AG08396 (cell line): ENCODE data around the gene SLC22A17.

Source experiments
- DNase-seq: peaks from one replicate; pipeline ENCODE4 v3.0.0; 2012; ENCODE audit warnings: low spot score, mixed read lengths

The SLC22A17 gene

DNA sequence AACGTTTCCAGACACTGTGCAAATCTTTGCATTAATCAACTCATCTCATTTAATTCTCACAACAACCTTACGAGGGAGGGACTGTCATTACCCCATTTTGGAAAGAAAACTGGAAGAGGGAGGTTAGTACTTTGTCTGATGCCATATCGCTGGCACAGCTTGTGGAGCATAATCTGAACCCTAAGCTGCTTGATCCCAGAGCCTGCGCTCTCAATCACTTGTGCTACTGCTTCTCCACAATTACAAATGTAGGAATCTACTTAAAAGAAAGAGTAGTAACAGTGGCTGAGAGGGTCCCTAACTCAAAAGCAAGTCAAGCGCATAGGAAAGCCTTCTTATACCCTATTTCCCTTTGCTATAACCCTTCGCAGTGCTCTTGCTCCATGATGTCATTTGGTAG lies 9.1 kb upstream of the SLC22A17 start:
- no peak for DNase-seq

DNA sequence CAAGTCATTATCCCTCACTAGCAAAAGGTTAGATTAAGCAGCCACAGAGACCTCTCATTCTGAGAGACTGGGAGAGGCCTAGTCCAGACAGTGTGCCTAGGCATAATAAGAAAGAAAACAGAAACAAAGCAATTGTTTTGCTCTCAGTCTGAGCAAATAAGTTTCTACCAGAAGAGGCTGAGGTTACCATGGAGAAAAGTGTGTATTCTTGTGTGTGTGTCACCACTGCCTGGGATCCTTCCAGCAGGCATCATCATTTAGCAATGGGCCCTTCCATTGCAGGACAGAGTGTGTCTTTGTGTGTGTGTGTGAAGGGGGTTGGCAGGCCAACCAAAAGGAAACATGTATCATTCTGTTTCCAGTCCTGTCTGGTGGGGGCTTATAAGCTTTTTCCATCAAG lies 8.6 kb upstream of the SLC22A17 start:
- peak; percentile 85 for DNase-seq

DNA sequence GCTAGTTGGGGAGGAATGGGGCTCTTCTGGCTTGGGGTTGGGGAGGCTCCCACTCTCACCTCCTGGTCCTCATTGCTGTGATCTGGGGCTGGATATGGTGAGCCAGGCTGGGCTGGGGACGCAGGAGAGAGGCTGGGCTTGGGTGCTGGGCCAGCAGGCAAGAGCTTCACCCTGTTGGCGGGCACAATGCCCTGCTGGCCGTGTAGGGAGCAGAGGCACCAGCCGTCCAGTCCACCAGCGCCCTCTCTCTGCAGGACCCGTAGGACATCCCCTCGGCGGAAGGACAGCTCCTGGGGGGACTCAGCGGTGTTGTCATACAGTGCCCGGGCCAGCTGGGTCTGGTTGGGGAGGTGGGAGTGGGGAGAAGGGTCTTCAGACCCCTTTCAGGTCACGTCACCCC lies 7.8 kb upstream of the SLC22A17 start:
- no peak for DNase-seq

DNA sequence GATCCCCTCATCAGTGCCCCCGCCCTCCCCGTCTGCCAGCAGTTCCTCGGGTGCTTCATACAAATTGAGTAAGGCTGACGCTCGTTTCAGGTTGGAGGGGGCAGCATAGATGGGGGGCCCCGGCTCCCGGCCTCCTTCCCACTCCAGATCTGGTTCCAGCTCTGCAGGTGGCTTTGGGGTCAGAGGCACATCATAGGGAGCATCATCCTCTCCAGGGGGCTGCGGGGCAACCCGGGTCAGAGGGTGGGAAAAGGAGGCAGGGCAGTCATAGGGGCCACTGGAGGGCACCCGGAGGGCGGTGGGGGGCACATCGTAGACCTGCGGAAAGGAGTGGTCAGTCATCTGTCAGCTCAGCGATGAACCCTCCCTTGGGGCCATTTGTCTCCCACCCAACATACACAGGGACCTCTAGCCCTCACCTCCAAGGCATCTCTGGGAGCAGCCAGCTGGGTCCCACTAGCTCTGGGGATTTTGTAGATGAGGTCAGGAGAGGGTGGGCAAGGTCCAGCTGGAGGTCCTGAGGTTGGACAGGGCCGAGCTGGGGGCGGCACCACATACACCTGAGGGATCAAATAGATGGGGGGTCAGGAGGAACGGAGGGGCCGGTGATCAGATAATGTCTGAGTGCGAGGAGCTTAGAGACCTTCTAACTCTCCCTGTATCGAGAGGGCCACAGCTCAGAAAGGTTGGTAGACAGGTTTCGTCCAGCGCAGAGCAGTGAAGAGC lies 7.2 kb upstream of the SLC22A17 start:
- no peak for DNase-seq

DNA sequence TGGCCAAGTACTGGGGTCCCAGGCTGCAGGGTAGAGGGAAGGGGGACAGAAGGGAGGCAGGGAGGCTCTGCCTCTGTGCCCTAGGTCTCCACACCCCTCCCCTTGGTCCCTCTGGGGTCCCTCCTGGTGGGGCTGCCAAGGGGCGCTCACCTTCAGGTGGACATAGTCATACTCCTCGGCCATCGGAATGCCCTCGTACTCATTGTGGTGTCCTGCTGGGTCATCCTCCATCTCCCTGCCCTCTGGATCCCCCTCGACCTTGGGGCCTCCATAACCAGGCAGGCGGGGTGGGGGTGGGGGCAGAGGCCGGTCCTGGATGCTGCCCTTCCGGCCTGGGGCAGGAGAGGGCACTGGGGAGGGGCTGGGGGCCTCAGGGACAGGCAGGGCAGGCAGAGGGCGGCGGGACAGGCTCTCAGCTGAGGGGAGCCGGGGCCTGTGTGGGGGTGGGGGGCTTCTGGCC lies 6.5 kb upstream of the SLC22A17 start:
- DNase-seq, result no peak

DNA sequence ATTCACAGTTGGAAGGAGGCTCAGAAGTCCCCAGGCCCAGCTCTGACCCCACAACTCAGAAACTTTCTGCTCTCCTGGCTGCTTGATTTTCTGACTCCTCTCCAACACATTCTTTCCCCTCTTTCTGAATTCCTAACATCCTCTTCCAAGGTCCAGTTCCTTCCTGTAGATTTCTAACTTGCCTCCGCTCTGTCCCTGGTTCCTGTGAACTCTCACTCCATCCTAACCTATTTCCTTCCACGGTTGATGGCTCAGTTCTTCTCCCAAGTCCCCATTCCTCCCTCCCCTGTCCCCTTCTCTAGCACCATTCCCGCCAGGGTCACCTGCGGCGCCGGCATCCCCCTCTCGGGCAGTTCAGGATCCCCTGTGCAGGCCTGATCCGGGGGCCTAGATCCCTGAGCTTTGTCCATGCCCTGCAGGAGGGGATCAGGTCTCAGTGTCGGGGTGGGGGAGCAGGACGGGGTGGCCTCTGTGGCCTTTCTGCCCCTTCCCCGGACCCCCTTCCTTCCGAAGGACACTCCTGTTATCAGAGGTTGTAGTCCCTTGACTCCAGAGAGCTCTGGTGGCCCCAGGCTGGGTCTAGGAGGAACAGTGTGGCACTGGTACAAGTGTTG lies 6.0 kb upstream of the SLC22A17 start:
- DNase-seq, result no peak

DNA sequence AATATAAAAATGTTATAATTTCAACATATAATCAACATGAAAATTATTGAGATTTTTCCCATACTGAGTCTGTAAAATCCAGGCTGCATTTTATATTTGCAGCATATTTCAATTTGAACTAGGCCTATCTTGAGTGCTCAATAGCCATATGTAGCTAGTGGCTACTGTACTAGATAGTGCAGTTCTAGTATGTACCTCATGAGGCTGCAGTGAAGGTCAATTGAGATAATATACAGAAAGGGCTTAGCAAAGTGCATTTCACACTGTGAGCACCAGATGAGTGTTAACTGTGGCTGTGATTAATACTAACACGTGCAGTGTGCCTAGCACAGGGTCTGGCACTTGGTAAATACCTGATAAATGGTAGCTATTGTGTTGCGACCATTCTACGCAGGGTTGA lies 5.4 kb upstream of the SLC22A17 start:
- no peak for DNase-seq

DNA sequence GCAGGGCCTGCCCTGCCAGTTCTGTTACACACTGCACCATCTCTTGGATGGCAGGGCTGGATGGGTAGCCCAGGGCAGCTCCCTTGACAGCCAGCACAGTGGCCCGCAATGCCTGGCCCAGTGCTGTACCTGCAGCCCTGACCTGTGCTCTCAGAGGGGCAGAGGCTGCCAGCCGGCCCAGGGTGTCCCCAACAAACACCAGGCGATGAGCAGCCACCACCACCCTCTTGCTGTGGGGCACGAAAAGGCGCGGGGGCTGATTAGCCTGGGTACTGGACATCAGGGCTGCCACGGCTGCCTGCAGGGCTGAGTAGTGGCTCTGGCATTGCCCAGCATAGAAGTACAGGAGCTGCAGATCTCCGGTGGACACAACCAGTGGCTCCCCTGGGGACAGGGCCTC lies 4.6 kb upstream of the SLC22A17 start:
- no peak for DNase-seq

DNA sequence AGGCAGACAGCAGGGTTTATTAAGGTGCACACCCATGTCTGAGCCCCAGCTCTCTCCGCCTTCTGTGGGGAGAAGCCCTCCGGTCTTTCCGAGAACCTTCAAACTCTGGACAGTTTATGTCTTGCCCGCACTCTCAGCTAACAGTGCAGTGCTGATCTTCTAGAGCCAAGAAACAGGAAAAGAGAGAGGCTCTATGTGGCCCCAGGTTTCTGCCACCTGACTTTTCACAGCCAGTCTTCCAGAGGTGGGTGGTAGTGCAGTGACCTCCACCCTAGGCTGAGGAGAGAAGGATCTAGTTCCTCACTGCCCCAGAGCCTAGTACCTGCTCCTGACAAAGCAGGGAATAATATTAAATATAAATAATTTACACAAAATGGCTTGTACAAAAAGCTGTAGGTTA lies 4.0 kb upstream of the SLC22A17 start:
- DNase-seq, result no peak

DNA sequence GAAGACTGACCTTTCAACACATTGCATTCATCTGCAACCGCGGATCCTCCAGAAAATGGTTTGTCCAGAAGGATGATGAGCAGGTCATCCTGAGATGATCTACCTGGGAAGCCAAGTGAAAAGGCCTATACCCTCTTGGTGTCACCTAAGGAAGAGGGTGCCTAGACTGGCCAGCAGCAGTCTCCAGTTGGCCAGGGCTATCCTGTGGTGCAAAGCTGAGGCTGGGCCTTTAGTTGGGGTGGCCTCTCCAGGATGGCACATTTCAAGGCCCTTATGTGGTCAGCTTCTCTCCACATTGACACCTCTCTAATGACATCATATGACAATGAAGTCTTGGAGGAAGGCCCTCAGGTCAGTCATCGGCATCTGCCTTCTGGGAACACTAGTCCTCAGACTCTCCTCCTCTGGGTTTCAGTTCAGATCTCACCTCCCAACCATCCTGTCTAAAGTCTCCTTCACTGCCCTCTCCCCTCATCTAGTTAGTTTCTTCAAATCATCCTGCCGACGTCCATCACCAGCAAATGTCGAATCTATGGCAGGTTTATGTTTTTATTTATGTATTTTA lies 3.3 kb upstream of the SLC22A17 start:
- DNase-seq, result no peak

DNA sequence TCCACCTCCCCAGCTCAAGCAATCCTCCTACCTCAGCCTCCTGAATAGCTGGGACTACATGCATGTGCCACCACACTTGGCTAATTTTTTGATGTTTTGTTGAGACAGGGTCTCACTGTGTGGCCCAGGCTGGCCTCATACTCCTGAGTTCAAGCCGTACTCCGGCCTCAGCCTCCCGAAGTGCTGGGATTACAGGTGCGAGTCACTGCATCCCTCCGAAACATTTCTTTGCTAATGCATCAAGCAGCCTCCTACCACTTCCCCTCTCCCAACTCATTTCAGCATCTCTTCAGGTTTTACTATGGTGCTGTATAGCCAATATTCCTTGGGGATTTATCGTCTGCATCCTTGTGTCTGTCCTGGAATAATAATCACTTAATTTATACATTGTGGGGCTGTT lies 2.3 kb upstream of the SLC22A17 start:
- no peak for DNase-seq

DNA sequence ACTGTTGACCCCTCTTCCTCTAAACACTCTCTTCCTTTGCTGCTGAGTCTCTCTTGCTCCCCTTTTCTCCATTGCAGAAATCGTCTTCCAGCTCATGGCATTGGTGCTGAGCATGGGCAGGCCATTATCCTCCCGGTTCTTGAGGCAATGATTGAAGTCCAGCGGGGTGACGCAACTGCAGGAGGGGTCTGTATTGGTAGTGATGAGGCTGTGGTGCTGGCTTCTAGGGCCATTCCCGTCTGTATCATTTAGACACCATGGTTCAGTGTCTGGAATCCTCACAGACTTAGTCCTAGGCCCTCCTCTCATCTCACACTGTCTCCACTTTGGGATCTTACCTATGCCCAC lies 720 bp upstream of the SLC22A17 start:
- no peak for DNase-seq

DNA sequence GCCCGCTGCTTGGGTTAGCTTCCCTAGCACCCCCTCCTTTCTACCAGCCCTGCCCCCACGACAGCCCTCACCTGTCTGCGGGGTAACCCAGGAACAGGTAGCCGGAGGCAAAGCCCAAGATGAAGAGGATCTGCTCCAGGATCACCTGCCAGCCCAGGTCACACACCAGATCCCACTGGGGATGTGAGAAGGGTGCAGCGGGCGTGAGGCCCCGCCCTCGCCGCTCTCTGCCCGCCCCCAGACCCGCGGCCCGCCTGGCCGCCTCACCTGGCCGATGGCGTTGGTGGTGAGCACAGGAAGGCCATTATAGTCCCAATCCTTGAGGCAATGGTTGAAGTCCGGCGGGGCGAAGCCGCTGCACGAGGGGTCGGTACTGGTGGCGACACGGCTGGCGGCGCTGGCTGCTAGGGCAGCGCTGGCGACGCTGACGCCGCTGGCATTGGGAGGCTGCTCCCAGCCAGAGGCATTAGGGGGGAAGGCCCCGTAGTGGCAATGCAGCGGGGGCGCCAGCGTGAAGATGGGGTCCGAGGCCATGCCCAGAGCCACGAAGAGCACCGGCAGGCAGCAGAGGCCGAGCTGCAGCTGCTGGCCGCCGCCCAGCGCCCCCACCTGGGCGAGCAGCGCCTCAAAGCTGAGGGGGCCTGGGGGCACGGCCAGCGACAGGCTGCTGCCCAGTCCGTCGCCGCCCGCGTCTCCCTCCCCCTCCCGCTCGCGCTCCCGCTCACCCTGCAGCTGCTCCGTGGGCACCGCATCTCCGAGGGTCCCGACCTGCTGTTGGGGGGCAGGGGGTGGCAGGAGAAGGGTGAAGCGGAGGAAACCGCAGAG lies 794 bp downstream of the SLC22A17 start:
- peak; percentile 33 for DNase-seq

DNA sequence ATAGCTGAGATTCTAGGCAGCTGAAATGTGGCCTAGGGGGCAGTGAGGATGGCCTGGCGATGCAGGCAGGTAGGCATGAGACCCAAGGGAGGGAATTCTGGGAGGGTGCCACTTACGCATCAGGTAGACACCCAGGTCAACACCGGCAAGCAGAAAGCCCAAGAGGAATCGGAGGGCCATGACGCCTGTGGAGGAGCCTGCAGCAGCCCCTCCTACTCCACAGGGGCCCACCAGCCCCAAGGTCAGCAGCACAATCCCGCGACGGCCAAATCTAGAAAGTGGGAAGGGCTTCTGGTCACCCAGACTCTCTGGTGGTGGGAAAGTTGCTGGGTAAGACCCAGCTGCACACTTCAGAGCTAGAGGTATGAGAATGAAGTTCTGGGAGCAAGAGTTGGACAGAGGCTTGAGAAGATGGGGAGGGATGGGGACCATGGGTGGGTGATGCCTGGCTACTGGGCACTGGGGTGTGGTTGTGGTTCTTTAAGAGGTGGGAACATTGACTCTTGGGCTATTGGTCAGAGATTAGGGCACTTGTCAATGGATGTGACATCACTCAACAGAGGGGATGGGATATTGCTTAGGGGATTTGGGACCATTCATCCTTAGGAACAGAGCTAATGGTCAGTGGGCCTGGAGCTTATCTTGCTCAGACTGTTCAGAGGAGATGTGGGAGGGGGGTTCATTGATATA lies 3.4 kb downstream of the SLC22A17 start:
- peak; percentile 5 for DNase-seq

DNA sequence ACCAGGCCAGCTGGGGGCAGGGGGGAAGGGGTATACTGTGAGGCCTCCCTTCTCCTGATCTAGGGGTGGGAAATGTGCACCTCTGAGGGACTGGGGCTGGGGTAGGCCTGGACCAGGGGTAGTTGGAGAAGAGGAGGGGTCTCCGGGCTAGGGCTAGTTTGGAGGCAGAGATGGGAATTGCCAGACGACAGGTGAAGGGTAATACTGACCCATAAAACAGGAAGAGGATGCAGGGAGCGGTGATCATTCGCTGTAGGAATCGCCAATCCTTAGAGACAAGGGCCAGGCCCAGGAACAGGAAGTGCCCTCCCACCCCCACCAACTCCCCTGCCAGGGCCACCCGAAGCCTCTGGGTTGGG lies 4.4 kb downstream of the SLC22A17 start:
- peak; percentile 4 for DNase-seq

DNA sequence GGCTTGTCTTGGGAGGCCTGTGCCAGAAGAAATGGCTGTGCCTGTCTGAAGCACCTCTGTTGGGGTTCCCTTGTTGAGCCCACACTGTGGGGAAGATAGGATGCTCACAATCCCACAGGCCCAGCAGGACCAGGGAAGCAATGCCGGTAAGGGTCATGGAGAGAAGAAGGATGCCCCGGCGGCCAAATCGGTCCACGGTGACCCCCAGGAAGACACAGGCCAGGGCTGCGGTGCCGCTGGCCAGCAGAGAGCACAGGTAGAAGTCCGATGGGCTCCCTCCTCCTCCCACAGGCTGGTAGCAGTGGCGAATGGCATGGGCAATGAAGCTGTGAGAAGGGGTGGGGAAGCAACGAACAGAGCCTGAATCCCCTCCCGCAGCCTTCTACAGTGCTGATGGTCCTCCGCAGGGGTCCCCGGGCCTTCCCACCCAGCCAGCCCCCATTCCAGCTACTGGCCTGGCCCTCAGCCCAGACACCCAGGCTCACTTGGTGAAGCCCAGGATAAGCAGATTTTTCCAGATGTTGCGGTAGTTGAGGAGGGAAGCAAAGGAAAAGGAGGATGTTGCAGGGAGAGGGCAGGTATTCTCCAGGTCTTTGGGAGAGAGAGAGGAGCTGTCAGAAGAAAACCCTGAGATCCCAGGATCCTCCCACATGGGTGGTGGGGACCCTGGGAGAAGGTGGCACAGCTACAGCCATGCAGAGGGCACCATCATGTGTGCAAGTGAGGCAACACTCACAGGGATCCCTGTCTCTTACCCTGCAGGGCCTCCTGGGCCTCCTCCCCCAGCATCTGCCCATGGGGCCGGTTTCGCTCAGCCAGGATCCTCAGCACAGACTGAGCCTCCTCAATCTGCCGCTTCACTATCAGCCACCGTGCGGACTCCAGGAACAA lies 5.0 kb downstream of the SLC22A17 start:
- peak; percentile 7 for DNase-seq

DNA sequence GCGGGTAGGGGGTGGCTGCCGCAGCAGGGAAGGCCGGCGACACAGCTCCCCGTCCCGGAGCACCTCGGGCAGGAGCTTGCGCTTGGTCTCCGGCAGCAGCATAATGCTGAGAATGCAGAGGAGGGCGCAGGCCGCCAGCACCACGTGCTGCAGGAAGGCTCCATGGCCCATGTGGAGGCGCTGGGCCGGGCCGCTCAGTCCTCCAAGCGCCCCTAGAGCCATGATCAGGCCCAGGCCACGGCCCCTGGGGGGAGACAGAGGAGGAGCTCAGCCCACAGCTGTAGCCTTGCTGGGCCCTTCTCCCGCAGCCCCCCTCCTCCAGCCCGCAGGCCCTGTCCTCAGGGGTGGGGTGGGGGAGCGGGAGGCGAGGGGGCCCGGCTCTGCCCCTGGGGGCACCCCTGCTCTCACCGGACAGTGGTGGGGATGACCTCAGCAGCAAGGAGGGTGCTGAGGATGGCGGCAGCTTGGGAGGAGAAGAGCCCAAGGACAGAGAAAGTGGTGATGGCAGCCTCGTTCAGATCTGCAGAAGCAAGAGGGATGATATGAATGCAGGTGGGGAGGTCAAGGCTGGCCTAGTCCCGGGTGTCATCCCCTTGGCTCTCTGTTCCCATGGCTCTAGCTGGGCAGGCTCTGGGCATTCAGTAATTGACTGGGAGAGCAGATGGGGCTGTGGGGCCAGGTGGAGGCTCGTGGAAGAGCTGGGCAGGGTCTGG lies 5.8 kb downstream of the SLC22A17 start:
- DNase-seq, result peak; percentile 3

DNA sequence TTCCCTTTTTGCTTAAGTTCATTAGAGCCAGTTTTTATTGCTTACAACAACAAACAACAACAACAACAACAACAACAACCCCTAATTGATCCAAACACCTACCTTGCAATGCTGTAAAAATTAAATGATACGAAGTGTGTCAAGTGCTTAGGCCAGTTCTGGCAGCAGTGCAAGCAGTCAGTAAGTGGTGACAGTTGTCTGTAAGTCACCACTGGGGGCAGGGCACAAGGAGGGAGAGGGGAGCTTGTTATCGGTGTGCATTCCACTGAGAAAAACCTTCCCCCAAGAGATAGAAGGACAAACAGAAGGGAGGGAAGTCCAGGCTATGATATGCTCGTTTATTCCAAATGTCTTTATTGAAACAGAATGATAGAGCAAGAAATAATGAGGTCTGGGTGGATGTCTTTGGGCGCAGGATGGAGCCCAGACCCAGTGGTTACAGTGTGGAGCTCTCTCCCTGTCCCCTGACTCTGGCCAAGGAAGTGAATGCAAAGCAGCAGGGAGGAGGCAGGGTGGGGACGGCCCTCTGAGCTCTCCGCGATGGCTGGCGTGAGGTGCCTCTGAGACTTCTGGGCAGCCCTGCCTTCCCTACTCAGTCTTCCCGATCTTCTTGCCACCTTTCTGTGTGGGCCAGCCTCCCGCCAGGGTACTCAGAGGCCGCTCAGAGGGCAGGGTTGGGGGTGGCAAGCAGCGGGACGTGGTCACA lies 6.5 kb downstream of the SLC22A17 start:
- peak; percentile 5 for DNase-seq

DNA sequence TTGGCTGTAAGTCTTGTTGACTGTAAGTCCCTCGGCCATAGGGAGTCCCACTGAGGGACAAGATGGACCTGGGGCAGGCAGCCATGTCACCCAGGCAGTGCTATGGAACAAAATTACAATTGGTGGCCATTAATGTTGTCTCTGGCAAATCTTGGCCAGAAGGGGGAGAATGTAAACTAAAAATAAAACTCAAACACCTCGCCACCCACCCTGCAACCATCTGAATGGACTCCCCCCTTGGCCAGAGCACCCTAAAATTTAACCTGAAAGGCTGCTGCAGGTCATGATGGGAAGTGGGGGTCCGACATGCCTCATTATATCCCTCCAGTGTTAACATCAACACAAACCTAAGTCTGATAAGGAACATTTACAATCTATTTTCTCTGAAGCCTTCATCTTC lies 8.2 kb downstream of the SLC22A17 start:
- DNase-seq, result peak; percentile 3
